ENCODE results near the gene SEZ6L2. TPM values are rescaled to one million over a fixed set of nuclear protein-coding genes. Genes with fewer than 3 reads are reported as not detected.
"Not testable (repeated sequence)": the region's sequence is repeated elsewhere in the genome, so short reads cannot be mapped to it uniquely, and the experiment has no call there.

SEZ6L2 gene
- total and polyA plus RNA-seq, 2 of the 8 experiments (the other 6 are each of a cell fraction or from before 2014, with no cell fraction given), result 43.5 to 47.7 TPM

- 74% methylated on average over 6 of the region's 6 CpGs; no CpG with 5 or more reads in 1 of the 2 experiments for WGBS, 2 experiments (ENCODE audit: extremely low coverage in 1 of 2, insufficient coverage in 1 of 2, insufficient read length in 1 of 2, insufficient replicate concordance in 2 of 2, low coverage in 1 of 2, low lambda C conversion rate in 2 of 2, missing lambda C conversion rate in 1 of 2)
- not testable (repeated sequence) for H3K9me3 ChIP-seq (ENCODE audit: insufficient read depth in 2 of 2, low read depth in 1 of 2, low read length in 1 of 2); H2BK12ac ChIP-seq (ENCODE audit: low read depth, low read length); H4K91ac ChIP-seq (replicated peaks; ENCODE audit: insufficient read length, low read length); H3K4me3 ChIP-seq (ENCODE audit: extremely low read depth in 1 of 4, insufficient read depth in 2 of 4, low read depth in 3 of 4, low read length in 4 of 4); H4K5ac ChIP-seq (ENCODE audit: insufficient read length, low read depth, low read length); FAIRE-seq; H3K23me2 ChIP-seq (ENCODE audit: low read depth, low read length); H2BK20ac ChIP-seq (ENCODE audit: low read length); H2BK120ac ChIP-seq (replicated peaks; ENCODE audit: low read depth, low read length); H3K4me2 ChIP-seq (ENCODE audit: insufficient read depth in 1 of 2, low read depth in 2 of 2, low read length in 2 of 2); H2AFZ ChIP-seq (ENCODE audit: low read length); H3K9ac ChIP-seq (replicated peaks in 1 of 4; ENCODE audit: extremely low read depth in 1 of 4, low read depth in 3 of 4, low read length in 3 of 4); H4K8ac ChIP-seq (ENCODE audit: extremely low read depth, insufficient read depth, low read length); H2BK5ac ChIP-seq (ENCODE audit: low read depth, low read length); H3K36me3 ChIP-seq (ENCODE audit: control insufficient read depth in 2 of 4, insufficient read depth in 4 of 4, low read length in 3 of 4); H3K27me3 ChIP-seq (replicated peaks in 1 of 4; ENCODE audit: control insufficient read depth in 3 of 4, extremely low read depth in 1 of 4, insufficient read depth in 3 of 4, low read length in 3 of 4); H4K20me1 ChIP-seq (replicated peaks in 1 of 2; ENCODE audit: control insufficient read depth in 1 of 2, insufficient read depth in 2 of 2, low read length in 2 of 2); H2AK5ac ChIP-seq (ENCODE audit: low read depth, low read length); H3K18ac ChIP-seq (ENCODE audit: extremely low read depth, low read length); DNase-seq (ENCODE audit: low read depth in 1 of 2, low spot score in 2 of 2); H3K79me1 ChIP-seq (ENCODE audit: low read depth, low read length); H3K27ac ChIP-seq (ENCODE audit: low read depth, low read length); H3K79me2 ChIP-seq (ENCODE audit: control insufficient read depth in 1 of 2, insufficient read depth in 2 of 2, low read length in 2 of 2); H2BK15ac ChIP-seq (ENCODE audit: low read length); H3K23ac ChIP-seq (ENCODE audit: insufficient read length); H3K14ac ChIP-seq (ENCODE audit: insufficient read length); H3K4me1 ChIP-seq (replicated peaks in 1 of 4; ENCODE audit: control insufficient read depth in 3 of 4, insufficient read depth in 4 of 4, low read length in 3 of 4); H3K4ac ChIP-seq (replicated peaks; ENCODE audit: insufficient read length, low read depth, low read length); H3K56ac ChIP-seq (replicated peaks; ENCODE audit: insufficient read length, low read depth, low read length)
- CTCF ChIA-PET (ENCODE audit: partially characterized antibody), result interaction anchor here (1.3 to 2.7 kb wide), 4 partner anchors 13 to 67 kb away, joined by 4 to 14 read pairs (median 8); partner anchors contain the start of gene KCTD13
- POLR2A ChIA-PET (ENCODE audit: partially characterized antibody), result interaction anchor here (1.0 to 6.4 kb wide), 7 partner anchors 10 to 100 kb away, joined by 3 to 52 read pairs (median 3); partner anchors contain the start of genes ASPHD1, HIRIP3, INO80E and SEZ6L2
Observed at GRCh38 chr16:29909851-29910250, 10.5 kb upstream of the SEZ6L2 start.
